H9 (cell line): ENCODE data around the gene DAAM1. TPM values are rescaled to one million over a fixed set of nuclear protein-coding genes. Genes with fewer than 3 reads are reported as not detected.

Experiments used
- DNase-seq: peaks from one replicate; pipeline ENCODE4 v3.0.0-alpha.2; 2017
- H2AFZ ChIP-seq: one replicate; pipeline ENCODE4 v1.6.1; 2013; ENCODE audit warnings: mild to moderate bottlenecking, low read length, control low read depth, moderate library complexity
- H2AK5ac ChIP-seq: 2 replicates; pipeline ENCODE4 v1.6.1; 2013; ENCODE audit warnings: low read length, control low read depth, mixed read lengths; ENCODE audit not compliant: insufficient read length
- H2BK120ac ChIP-seq: one replicate; pipeline ENCODE4 v1.6.1; 2013; ENCODE audit warnings: low read depth, mild to moderate bottlenecking, low read length, control low read depth, inconsistent platforms; ENCODE audit not compliant: poor library complexity, severe bottlenecking
- H2BK12ac ChIP-seq: 2 replicates; pipeline ENCODE4 v1.6.1; 2013; ENCODE audit warnings: low read length, control low read depth, mixed read lengths, low read depth; ENCODE audit not compliant: insufficient read length
- H2BK15ac ChIP-seq: 2 replicates; pipeline ENCODE4 v1.6.1; 2013; ENCODE audit warnings: low read depth, low read length, control low read depth
- H2BK20ac ChIP-seq: one replicate; pipeline ENCODE4 v1.6.1; 2013; ENCODE audit warnings: low read depth, mild to moderate bottlenecking, low read length, control low read depth, inconsistent platforms; ENCODE audit not compliant: poor library complexity, severe bottlenecking
- H2BK5ac ChIP-seq: 2 replicates; pipeline ENCODE4 v1.6.1; 2013; ENCODE audit warnings: low read length, control low read depth, mixed read lengths; ENCODE audit not compliant: insufficient read length
- H3K14ac ChIP-seq: 2 replicates; pipeline ENCODE4 v1.6.1; 2013; ENCODE audit warnings: low read length, control low read depth; ENCODE audit not compliant: insufficient read depth
- H3K18ac ChIP-seq: 2 replicates; pipeline ENCODE4 v1.6.1; 2013; ENCODE audit warnings: low read depth, mild to moderate bottlenecking, mixed read lengths, low read length, control low read depth; ENCODE audit not compliant: insufficient read length
- H3K23ac ChIP-seq: 2 replicates; pipeline ENCODE4 v1.6.1; 2013; ENCODE audit warnings: low read length, control low read depth, mixed read lengths, low read depth; ENCODE audit not compliant: insufficient read length
- H3K23me2 ChIP-seq: 2 replicates; pipeline ENCODE4 v1.6.1; 2013; ENCODE audit warnings: low read depth, mild to moderate bottlenecking, mixed read lengths, low read length, control low read depth; ENCODE audit not compliant: insufficient read length, poor library complexity, severe bottlenecking
- H3K27ac ChIP-seq: 2 replicates; pipeline ENCODE4 v1.5.1; 2013; ENCODE audit warnings: low read length, control low read depth, mixed read lengths, low read depth; ENCODE audit not compliant: insufficient read length
- H3K27me3 ChIP-seq: 2 replicates; pipeline ENCODE4 v1.6.1; 2013; ENCODE audit warnings: low read length, control low read depth, inconsistent platforms; ENCODE audit not compliant: insufficient read depth
- H3K4ac ChIP-seq: 2 replicates; pipeline ENCODE4 v1.6.1; 2013; ENCODE audit warnings: low read depth, mild to moderate bottlenecking, control low read depth, inconsistent platforms, low read length, moderate library complexity
- H3K4me1 ChIP-seq: 2 replicates; pipeline ENCODE4 v1.6.1; 2013; ENCODE audit warnings: low read length, control low read depth, inconsistent platforms; ENCODE audit not compliant: insufficient read depth
- H3K4me2 ChIP-seq: 2 replicates; pipeline ENCODE4 v1.6.1; 2013; ENCODE audit warnings: low read length, control low read depth, mixed read lengths; ENCODE audit not compliant: insufficient read length, insufficient read depth
- H3K56ac ChIP-seq: 2 replicates; pipeline ENCODE4 v1.6.1; 2013; ENCODE audit warnings: low read depth, mild to moderate bottlenecking, mixed read lengths, low read length, control low read depth; ENCODE audit not compliant: insufficient read length
- H3K79me1 ChIP-seq: 2 replicates; pipeline ENCODE4 v1.6.1; 2013; ENCODE audit warnings: low read depth, mild to moderate bottlenecking, moderate library complexity, low read length, control low read depth, inconsistent platforms; ENCODE audit not compliant: insufficient read depth, poor library complexity, severe bottlenecking
- H3K79me2 ChIP-seq: 2 replicates; pipeline ENCODE4 v1.6.1; 2013; ENCODE audit warnings: low read length, control low read depth, inconsistent platforms; ENCODE audit not compliant: insufficient read depth
- H3K9ac ChIP-seq: 2 replicates; pipeline ENCODE4 v1.6.1; 2013; ENCODE audit warnings: low read length, control low read depth, mixed read lengths; ENCODE audit not compliant: insufficient read length; ENCODE audit errors: extremely low read depth
- H3K9me3 ChIP-seq: one replicate; pipeline ENCODE4 v1.6.1; 2013; ENCODE audit warnings: low read depth, low read length, inconsistent platforms; ENCODE audit not compliant: control insufficient read depth
- H3T11ph ChIP-seq: one replicate; pipeline ENCODE4 v1.6.1; 2013; ENCODE audit warnings: mild to moderate bottlenecking, low read length, control low read depth, inconsistent platforms
- H4K20me1 ChIP-seq: one replicate; pipeline ENCODE4 v1.6.1; 2013; ENCODE audit not compliant: control insufficient read depth, insufficient read length, insufficient read depth
- H4K5ac ChIP-seq: 2 replicates; pipeline ENCODE4 v1.6.1; 2013; ENCODE audit warnings: low read depth, mild to moderate bottlenecking, mixed read lengths, low read length, control low read depth; ENCODE audit not compliant: insufficient read length
- H4K8ac ChIP-seq: replicated peaks from 2 replicates; pipeline ENCODE4 v1.6.1; 2013; ENCODE audit warnings: low read length, control low read depth, mixed read lengths, low read depth; ENCODE audit not compliant: insufficient read length
- H4K91ac ChIP-seq: 2 replicates; pipeline ENCODE4 v1.6.1; 2013; ENCODE audit warnings: low read depth, mild to moderate bottlenecking, moderate library complexity, mixed read lengths, low read length, control low read depth; ENCODE audit not compliant: insufficient read length
- H3K27ac Mint-ChIP-seq, 3 experiments: 2 replicates in 2 of 3; 3 replicates in 1 of 3; pipeline ENCODE4 v1.8.0; 2020 to 2021; ENCODE audit warnings: mixed read lengths in 3 of 3, mild to moderate bottlenecking in 1 of 3, moderate library complexity in 1 of 3
- H3K27me3 Mint-ChIP-seq: 2 replicates; pipeline ENCODE4 v1.8.0; 2021; ENCODE audit warnings: low read depth, mild to moderate bottlenecking, moderate library complexity, mixed read lengths
- H3K36me3 Mint-ChIP-seq, 3 experiments: 2 replicates in 2 of 3; 3 replicates in 1 of 3; pipeline ENCODE4 v1.8.0; 2020 to 2021; ENCODE audit warnings: low read depth in 3 of 3, mixed read lengths in 3 of 3; ENCODE audit not compliant: insufficient read depth in 1 of 3
- H3K4me1 Mint-ChIP-seq, 2 experiments: 2 replicates each; pipeline ENCODE4 v1.8.0; 2020; ENCODE audit warnings: mixed read lengths in 2 of 2
- H3K4me3 Mint-ChIP-seq, 2 experiments: 2 replicates in 1 of 2; 3 replicates in 1 of 2; pipeline ENCODE4 v1.8.0; 2020 to 2021; ENCODE audit warnings: mild to moderate bottlenecking in 2 of 2, mixed read lengths in 2 of 2, moderate library complexity in 1 of 2
- H3K9me3 Mint-ChIP-seq, 2 experiments: 2 replicates in 1 of 2; 3 replicates in 1 of 2; pipeline ENCODE4 v1.8.0; 2020; ENCODE audit warnings: mild to moderate bottlenecking in 2 of 2, mixed read lengths in 2 of 2, moderate library complexity in 1 of 2
- WGBS: extraction: QIAGEN DNeasy Blood & Tissue Kit; methylation state at CpG from one replicate; pipeline ENCODE4 v1.1.7; 2013; ENCODE audit warnings: missing lambda C conversion rate, low lambda C conversion rate, mixed read lengths; ENCODE audit not compliant: insufficient read length; ENCODE audit errors: extremely low coverage; 5-methylcytosine and 5-hydroxymethylcytosine counted together
- total RNA-seq: library from RNA; stranded (reverse); gene quantifications from 2 replicates; pipeline ENCODE4 v1.2.1, GENCODE V29; 2021
- TF ChIP-seq, protein P1 (sequence below): fragments of 200-600 bp; sonication (generic); conservative IDR thresholded peaks from 3 replicates; pipeline ENCODE4 v1.8.0; 2021; ENCODE audit warnings: antibody characterized with exemption, mild to moderate bottlenecking

DAAM1 gene
- total RNA-seq, 1 experiment from 2014 or later: 19.5 TPM

DNA sequence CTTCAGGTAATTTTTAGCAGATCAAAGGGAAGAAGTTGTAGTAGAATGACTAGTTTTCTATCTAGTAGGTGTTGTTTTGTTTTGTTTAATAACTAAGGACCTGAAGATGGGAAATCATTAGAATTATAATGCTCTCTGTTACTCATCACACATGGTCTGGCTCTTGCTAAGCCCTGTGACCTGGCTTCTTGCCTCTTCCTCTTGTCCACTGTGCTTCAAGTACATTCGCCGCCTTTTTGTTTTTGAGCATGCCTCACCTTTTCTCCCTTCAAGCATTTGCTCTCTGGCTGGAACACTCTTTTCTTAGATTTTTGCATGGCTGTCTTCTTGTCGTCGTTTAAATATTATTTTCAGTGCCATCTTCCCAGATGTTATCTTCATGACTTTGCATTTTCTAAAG lies 47.7 kb downstream of the DAAM1 start:
- H3K4me3 Mint-ChIP-seq: no peak overlapping the region

More for the DNA sequence above, 47.7 kb downstream of the DAAM1 start:
- H3K4me1 ChIP-seq: peaks cover 2% of the 10 kb centered on the region; the same call in 1 of the 2 replicates
- no peak overlapping the region for H2BK20ac ChIP-seq
- no peaks in the 10 kb centered on the region for H3K79me1 ChIP-seq
- Mint-ChIP-seq H3K36me3 (peaks cover 0 to 4% (median 3%) of the 10 kb centered on the region in 3 experiments; a peak in 2 of 7 replicates), H3K27ac (peak overlapping the region in 1 of 3 experiments; percentile 41; a peak in 1 of 7 replicates), H3K4me1 (peaks cover 13 to 16% of the 10 kb centered on the region in 2 experiments), H3K9me3 (0 out of 5 replicates have a peak, but pooled peaks cover 0 to 2% of the 10 kb centered on the region in 2 experiments), H3K27me3 (no peaks in the 10 kb centered on the region)
- no peaks in the 10 kb centered on the region for H3K23me2 ChIP-seq
- H3K4me2 ChIP-seq: no peak overlapping the region
- no CpG with 5 or more reads among the region's 4 CpGs for WGBS
- no peak overlapping the region for H3K4ac ChIP-seq
- TF ChIP-seq, protein P1, sequence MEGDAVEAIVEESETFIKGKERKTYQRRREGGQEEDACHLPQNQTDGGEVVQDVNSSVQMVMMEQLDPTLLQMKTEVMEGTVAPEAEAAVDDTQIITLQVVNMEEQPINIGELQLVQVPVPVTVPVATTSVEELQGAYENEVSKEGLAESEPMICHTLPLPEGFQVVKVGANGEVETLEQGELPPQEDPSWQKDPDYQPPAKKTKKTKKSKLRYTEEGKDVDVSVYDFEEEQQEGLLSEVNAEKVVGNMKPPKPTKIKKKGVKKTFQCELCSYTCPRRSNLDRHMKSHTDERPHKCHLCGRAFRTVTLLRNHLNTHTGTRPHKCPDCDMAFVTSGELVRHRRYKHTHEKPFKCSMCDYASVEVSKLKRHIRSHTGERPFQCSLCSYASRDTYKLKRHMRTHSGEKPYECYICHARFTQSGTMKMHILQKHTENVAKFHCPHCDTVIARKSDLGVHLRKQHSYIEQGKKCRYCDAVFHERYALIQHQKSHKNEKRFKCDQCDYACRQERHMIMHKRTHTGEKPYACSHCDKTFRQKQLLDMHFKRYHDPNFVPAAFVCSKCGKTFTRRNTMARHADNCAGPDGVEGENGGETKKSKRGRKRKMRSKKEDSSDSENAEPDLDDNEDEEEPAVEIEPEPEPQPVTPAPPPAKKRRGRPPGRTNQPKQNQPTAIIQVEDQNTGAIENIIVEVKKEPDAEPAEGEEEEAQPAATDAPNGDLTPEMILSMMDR: no peak
- no peak overlapping the region for H4K5ac ChIP-seq
- H2BK120ac ChIP-seq: no peak overlapping the region
- no peak overlapping the region for H4K8ac ChIP-seq
- no peak overlapping the region for H2AK5ac ChIP-seq
- DNase-seq: no peak
- H3K9ac ChIP-seq: no peak overlapping the region
- no peak overlapping the region for H3K23ac ChIP-seq
- H3K79me2 ChIP-seq: no peaks in the 10 kb centered on the region
- H2BK12ac ChIP-seq: no peak overlapping the region
- no peak overlapping the region for H3K14ac ChIP-seq
- H3K9me3 ChIP-seq: no peaks in the 10 kb centered on the region
- H3K18ac ChIP-seq: no peak overlapping the region
- H3T11ph ChIP-seq: no peak overlapping the region
- H3K27ac ChIP-seq: no peak overlapping the region
- no peaks in the 10 kb centered on the region for H4K20me1 ChIP-seq
- H2AFZ ChIP-seq: no peak overlapping the region
- H2BK5ac ChIP-seq: no peak overlapping the region
- H2BK15ac ChIP-seq: no peak overlapping the region
- H3K56ac ChIP-seq: no peak overlapping the region
- no peaks in the 10 kb centered on the region for H3K27me3 ChIP-seq
- no peak overlapping the region for H4K91ac ChIP-seq
